LNCAP (cell line): ENCODE measurements around the gene NR1H3.

Source experiments
- TF ChIP-seq, protein P1 (sequence below): fragments of 450-650 bp; IDR thresholded peaks from 2 replicates; pipeline ENCODE4 v1.5.1; 2017; ENCODE audit warnings: mild to moderate bottlenecking

Gene NR1H3

DNA sequence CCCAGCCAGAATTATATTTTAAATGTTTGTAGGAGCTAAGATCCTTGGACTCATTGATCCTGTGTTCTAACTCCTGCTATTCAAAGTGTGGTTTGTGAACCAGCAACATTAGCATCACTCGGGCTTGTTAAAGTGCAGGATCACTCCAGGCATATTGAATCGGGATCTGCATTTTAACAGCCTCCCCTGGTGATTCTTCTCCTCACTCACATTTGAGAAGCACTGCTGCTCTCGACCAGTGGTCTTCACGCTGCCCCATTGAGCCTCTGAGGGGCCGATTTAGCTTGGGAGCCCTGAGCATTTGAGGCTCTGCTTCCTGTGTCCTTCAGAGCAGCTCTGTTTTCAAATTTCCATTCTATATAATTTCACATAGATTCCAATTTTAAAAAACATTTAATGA lies 23.1 kb downstream of the NR1H3 start:
- TF ChIP-seq, protein P1, sequence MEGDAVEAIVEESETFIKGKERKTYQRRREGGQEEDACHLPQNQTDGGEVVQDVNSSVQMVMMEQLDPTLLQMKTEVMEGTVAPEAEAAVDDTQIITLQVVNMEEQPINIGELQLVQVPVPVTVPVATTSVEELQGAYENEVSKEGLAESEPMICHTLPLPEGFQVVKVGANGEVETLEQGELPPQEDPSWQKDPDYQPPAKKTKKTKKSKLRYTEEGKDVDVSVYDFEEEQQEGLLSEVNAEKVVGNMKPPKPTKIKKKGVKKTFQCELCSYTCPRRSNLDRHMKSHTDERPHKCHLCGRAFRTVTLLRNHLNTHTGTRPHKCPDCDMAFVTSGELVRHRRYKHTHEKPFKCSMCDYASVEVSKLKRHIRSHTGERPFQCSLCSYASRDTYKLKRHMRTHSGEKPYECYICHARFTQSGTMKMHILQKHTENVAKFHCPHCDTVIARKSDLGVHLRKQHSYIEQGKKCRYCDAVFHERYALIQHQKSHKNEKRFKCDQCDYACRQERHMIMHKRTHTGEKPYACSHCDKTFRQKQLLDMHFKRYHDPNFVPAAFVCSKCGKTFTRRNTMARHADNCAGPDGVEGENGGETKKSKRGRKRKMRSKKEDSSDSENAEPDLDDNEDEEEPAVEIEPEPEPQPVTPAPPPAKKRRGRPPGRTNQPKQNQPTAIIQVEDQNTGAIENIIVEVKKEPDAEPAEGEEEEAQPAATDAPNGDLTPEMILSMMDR: no peak

DNA sequence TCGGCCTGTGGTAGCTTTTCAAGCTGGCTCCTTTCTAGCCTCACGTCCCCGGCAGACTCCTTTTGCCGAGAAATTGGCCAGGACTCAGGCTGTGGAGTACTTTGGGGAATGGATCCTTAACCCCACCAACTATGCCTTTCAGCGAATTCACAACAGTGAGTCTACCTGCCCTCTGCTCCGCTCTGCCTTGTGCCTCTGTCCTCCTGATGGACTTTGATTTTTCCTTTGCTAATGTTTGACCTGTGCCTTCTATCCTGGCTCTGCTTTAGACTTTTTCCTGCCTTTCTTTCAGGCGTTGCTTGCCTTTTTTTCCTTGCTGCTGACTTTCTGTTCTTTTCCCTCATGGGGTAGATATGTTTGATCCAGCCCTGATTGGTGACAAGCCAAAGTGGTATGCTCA lies 24.7 kb downstream of the NR1H3 start:
- TF ChIP-seq, protein P1: no peak

DNA sequence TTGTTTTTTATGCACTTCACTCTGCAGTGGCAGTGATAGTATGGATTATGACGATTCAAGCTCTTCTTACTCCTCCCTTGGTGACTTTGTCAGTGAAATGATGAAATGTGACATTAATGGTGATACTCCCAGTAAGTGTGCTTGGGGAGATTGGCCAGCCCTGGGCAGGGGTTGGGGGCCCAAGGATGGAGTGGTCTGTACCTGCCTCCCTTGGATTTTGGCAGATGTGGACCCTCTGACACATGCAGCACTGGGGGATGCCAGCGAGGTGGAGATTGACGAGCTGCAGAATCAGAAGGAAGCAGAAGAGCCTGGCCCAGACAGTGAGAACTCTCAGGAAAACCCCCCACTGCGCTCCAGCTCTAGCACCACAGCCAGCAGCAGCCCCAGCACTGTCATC lies 26.4 kb downstream of the NR1H3 start:
- TF ChIP-seq, protein P1: no peak

DNA sequence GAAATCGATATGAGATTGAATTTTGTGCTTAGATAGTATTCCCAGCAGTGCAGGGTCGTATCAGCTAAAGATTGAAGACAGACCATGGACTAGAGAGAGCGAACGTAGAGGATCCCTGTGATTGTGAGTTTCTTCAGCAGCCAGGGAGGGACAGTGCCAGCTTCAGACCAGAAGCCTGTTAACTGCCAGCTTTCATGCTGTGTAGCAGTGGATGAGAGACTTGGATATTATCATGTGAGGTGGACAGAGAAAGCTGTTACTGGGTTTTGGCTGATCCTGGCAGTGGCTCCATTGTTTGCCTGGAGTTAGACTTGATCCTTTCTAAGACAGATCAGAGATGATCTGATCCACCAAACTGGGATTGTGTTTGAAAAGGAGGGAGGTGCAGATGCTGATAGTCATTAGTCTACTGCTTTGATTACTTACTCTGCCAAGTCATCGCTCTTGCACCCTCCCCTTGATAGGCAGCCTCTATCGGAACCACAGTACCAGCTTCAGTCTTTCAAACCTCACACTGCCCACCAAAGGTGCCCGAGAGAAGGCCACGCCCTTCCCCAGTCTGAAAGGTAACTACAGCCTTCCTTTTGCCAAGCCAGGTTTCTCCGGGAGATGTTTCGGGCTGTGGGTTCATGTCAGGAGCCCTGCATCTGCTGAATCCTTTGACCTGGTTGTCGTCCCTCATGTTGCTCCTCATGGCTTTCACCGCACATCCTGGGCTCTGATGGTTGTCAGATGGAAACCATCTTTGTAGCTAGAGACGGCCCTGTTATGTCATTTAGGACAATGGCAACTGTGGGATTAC lies 28.4 kb downstream of the NR1H3 start:
- TF ChIP-seq, protein P1: no peak

DNA sequence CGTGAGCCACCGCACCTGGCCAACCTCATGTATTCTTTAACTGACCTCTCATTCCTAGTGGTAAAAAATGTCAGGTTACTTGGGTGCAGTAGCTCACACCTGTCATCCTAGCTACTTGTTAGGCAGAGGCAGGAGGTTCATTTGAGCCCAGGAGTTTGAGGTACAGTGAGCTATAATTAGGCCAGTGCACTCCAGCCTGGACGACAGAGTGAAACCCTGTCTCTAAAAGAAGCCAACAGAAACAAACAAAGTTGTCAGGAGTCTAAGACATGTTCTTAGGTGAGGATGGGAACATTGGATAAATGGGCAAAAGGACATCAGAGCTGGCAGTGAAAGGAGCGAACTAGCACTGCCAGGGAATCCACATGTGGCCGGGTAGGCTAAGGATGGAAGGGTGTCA lies 30.3 kb downstream of the NR1H3 start:
- TF ChIP-seq, protein P1: no peak

DNA sequence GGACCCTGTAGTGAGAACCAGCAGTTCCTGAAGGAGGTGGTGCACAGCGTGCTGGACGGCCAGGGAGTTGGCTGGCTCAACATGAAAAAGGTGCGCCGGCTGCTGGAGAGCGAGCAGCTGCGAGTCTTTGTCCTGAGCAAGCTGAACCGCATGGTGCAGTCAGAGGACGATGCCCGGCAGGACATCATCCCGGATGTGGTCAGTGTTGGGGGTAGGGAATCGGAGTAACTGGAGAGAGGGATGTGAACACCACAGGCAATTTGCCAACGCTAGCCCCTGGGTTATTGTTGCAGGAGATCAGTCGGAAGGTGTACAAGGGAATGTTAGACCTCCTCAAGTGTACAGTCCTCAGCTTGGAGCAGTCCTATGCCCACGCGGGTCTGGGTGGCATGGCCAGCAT lies 32.1 kb downstream of the NR1H3 start:
- TF ChIP-seq, protein P1: no peak

DNA sequence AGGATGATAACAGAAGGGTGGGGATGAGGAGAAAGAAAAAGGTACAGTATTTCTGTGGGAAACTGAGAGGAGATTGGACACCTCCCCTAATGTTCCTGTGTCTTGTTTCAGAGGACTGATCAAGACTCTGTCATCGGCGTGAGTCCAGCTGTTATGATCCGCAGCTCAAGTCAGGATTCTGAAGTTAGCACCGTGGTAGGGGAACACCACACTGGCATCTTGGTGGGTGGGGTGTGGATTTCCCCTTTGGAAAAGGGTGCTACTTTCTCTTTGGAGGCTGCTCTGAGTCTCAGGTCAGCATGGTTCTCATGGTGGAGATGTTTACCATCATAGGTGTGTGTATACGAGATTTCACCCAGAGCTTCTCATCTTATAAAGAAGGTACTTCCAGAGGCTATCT lies 37.6 kb downstream of the NR1H3 start:
- TF ChIP-seq, protein P1: no peak

DNA sequence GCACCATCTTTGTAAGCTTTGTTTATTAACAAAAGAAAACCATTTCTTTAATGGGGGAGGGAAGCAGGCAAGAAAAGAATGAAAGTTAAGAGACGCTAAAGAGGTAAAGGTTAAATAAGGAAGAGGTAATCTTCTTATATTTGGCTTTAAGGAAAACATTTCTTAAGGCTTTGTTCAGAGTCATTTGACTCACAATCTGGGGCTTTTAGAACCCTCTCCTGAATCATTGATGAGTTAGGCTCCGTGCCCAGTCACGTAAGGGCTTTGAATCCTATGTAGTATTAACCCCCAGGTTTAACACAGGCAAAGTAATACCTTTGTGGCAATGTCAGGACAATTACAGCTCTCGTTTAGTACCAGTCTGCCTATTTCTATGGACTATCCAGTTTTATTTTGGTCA lies 38.2 kb downstream of the NR1H3 start:
- TF ChIP-seq, protein P1: no peak
